NT2/D1 (cell line): Measurements from ENCODE around the gene SOX6.

Experiments used
- DNase-seq: peaks from one replicate; pipeline ENCODE4 v3.0.0-alpha.2; 2011; ENCODE audit warnings: low read depth, low spot score
- H3K27me3 ChIP-seq: 2 replicates; pipeline ENCODE4 v1.6.0; 2011; ENCODE audit warnings: mild to moderate bottlenecking; ENCODE audit not compliant: insufficient read length, insufficient read depth
- H3K36me3 ChIP-seq: 2 replicates; pipeline ENCODE4 v1.6.1; 2011; ENCODE audit warnings: mild to moderate bottlenecking, low read length, mixed read lengths; ENCODE audit not compliant: insufficient read depth, insufficient read length
- H3K4me1 ChIP-seq: 2 replicates; pipeline ENCODE4 v1.5.1; 2011; ENCODE audit not compliant: insufficient read depth, insufficient read length
- H3K4me3 ChIP-seq: 2 replicates; pipeline ENCODE4 v1.5.1; 2011; ENCODE audit warnings: low read depth; ENCODE audit not compliant: insufficient read length
- H3K9ac ChIP-seq: 2 replicates; pipeline ENCODE4 v1.6.0; 2011; ENCODE audit warnings: low read depth; ENCODE audit not compliant: insufficient read length
- H3K9me3 ChIP-seq: 2 replicates; pipeline ENCODE4 v1.5.1; 2011; ENCODE audit warnings: mild to moderate bottlenecking, low read length; ENCODE audit not compliant: insufficient read depth
- SUZ12 ChIP-seq: IDR thresholded peaks from 2 replicates; pipeline ENCODE4 v1.6.1; 2011; ENCODE audit not compliant: insufficient read length, insufficient read depth; ENCODE audit errors: extremely low read depth
- YY1 ChIP-seq: IDR thresholded peaks from 2 replicates; pipeline ENCODE4 v1.6.1; 2011; ENCODE audit not compliant: insufficient read length, insufficient read depth
- ZNF274 ChIP-seq: IDR thresholded peaks from 2 replicates; pipeline ENCODE4 v1.6.1; 2011; ENCODE audit warnings: mild to moderate bottlenecking, low read depth, low read length

Gene SOX6

GRCh38 chr11:16216831-16217230, 139.5 kb downstream of the SOX6 start:
- Histone ChIP-seq H3K9ac (no peak overlapping the region), H3K4me1 (no peaks in the 10 kb centered on the region), H3K9me3 (no peaks in the 10 kb centered on the region), H3K27me3 (no peaks in the 10 kb centered on the region), H3K36me3 (no peaks in the 10 kb centered on the region), H3K4me3 (no peak overlapping the region)
- no peak for DNase-seq
- TF ChIP-seq ZNF274: no peak
- TF ChIP-seq SUZ12: no peak
- TF ChIP-seq YY1: no peak

GRCh38 chr11:16215352-16215751, 141.0 kb downstream of the SOX6 start:
- no peaks in the 10 kb centered on the region for H3K27me3 ChIP-seq
- no peak overlapping the region for H3K9ac ChIP-seq
- no peak for DNase-seq
- TF ChIP-seq YY1 (no peak), ZNF274 (no peak), SUZ12 (no peak)
- H3K36me3 ChIP-seq: no peaks in the 10 kb centered on the region
- no peaks in the 10 kb centered on the region for H3K9me3 ChIP-seq
- no peak overlapping the region for H3K4me3 ChIP-seq
- H3K4me1 ChIP-seq: no peaks in the 10 kb centered on the region

GRCh38 chr11:16211407-16211806, 144.9 kb downstream of the SOX6 start:
- Histone ChIP-seq H3K9me3 (no peaks in the 10 kb centered on the region), H3K9ac (no peak overlapping the region), H3K4me3 (no peak overlapping the region), H3K27me3 (no peaks in the 10 kb centered on the region), H3K36me3 (no peaks in the 10 kb centered on the region), H3K4me1 (no peaks in the 10 kb centered on the region)
- no peak for TF ChIP-seq SUZ12
- TF ChIP-seq YY1: no peak
- no peak for TF ChIP-seq ZNF274
- no peak for DNase-seq

- no peak for DNase-seq
- Histone ChIP-seq H3K27me3 (no peaks in the 10 kb centered on the region), H3K9me3 (no peaks in the 10 kb centered on the region), H3K9ac (no peak overlapping the region), H3K4me1 (no peaks in the 10 kb centered on the region), H3K4me3 (no peak overlapping the region), H3K36me3 (no peaks in the 10 kb centered on the region)
- no peak for TF ChIP-seq YY1
These were observed 152.1 kb downstream of the SOX6 start for GRCh38 chr11:16204261-16204660.

- no peak for DNase-seq
- Histone ChIP-seq H3K4me3 (no peak overlapping the region), H3K36me3 (no peaks in the 10 kb centered on the region), H3K9ac (no peak overlapping the region), H3K9me3 (no peaks in the 10 kb centered on the region), H3K4me1 (no peaks in the 10 kb centered on the region), H3K27me3 (no peaks in the 10 kb centered on the region)
- no peak for TF ChIP-seq YY1
- no peak for TF ChIP-seq ZNF274
- TF ChIP-seq SUZ12: no peak
These were observed 160.7 kb downstream of the SOX6 start for GRCh38 chr11:16195651-16196050.

GRCh38 chr11:16194566-16194965, 161.8 kb downstream of the SOX6 start:
- Histone ChIP-seq H3K9me3 (no peaks in the 10 kb centered on the region), H3K36me3 (no peaks in the 10 kb centered on the region), H3K4me3 (no peak overlapping the region), H3K9ac (no peak overlapping the region), H3K4me1 (no peaks in the 10 kb centered on the region), H3K27me3 (no peaks in the 10 kb centered on the region)
- no peak for TF ChIP-seq YY1
- no peak for TF ChIP-seq ZNF274
- TF ChIP-seq SUZ12: no peak
- DNase-seq: no peak

- DNase-seq: no peak
- Histone ChIP-seq H3K9ac (no peak overlapping the region), H3K36me3 (no peaks in the 10 kb centered on the region), H3K27me3 (no peaks in the 10 kb centered on the region), H3K9me3 (no peaks in the 10 kb centered on the region), H3K4me1 (no peaks in the 10 kb centered on the region), H3K4me3 (no peak overlapping the region)
- TF ChIP-seq YY1: no peak
- no peak for TF ChIP-seq ZNF274
- TF ChIP-seq SUZ12: no peak
These were observed 162.4 kb downstream of the SOX6 start for GRCh38 chr11:16193897-16194381.

- TF ChIP-seq YY1: no peak
- TF ChIP-seq ZNF274: no peak
- no peak for TF ChIP-seq SUZ12
- Histone ChIP-seq H3K36me3 (no peaks in the 10 kb centered on the region), H3K27me3 (no peaks in the 10 kb centered on the region), H3K9ac (no peak overlapping the region), H3K4me1 (no peaks in the 10 kb centered on the region), H3K4me3 (no peak overlapping the region), H3K9me3 (no peaks in the 10 kb centered on the region)
- DNase-seq: no peak
These were observed 164.5 kb downstream of the SOX6 start for GRCh38 chr11:16191868-16192240.
